Hepatocyte (in vitro differentiated cells): Measurements from ENCODE around the gene WFDC12. TPM values are rescaled to one million over a fixed set of nuclear protein-coding genes. Genes with fewer than 3 reads are reported as not detected.

Experiments
- DNase-seq: peaks from one replicate; pipeline ENCODE4 v3.0.0-alpha.2; 2016; ENCODE audit warnings: low spot score
- H2AFZ ChIP-seq: fragments of 200-600 bp; sonication (generic); 2 replicates; pipeline ENCODE4 v1.6.0; 2016; ENCODE audit warnings: antibody characterized with exemption, mild to moderate bottlenecking
- H3K27ac ChIP-seq: fragments of 200-600 bp; sonication (generic); 2 replicates; pipeline ENCODE4 v1.5.1; 2016; ENCODE audit warnings: mild to moderate bottlenecking
- H3K27me3 ChIP-seq: fragments of 200-600 bp; sonication (generic); 2 replicates; pipeline ENCODE4 v1.6.1; 2016
- H3K36me3 ChIP-seq: fragments of 200-600 bp; sonication (generic); replicated peaks from 2 replicates; pipeline ENCODE4 v1.5.1; 2016; ENCODE audit warnings: low read depth; ENCODE audit not compliant: insufficient read depth
- H3K4me1 ChIP-seq: fragments of 200-600 bp; sonication (generic); 2 replicates; pipeline ENCODE4 v1.5.1; 2016; ENCODE audit warnings: mild to moderate bottlenecking, moderate library complexity; ENCODE audit not compliant: insufficient read depth
- H3K4me2 ChIP-seq: fragments of 200-600 bp; sonication (generic); 2 replicates; pipeline ENCODE4 v1.6.0; 2016
- H3K4me3 ChIP-seq: fragments of 200-600 bp; sonication (generic); 2 replicates; pipeline ENCODE4 v1.5.1; 2016; ENCODE audit warnings: mild to moderate bottlenecking
- H3K79me2 ChIP-seq: fragments of 200-600 bp; sonication (generic); 2 replicates; pipeline ENCODE4 v1.6.0; 2017; ENCODE audit warnings: mild to moderate bottlenecking
- H3K9me2 ChIP-seq: fragments of 200-600 bp; sonication (generic); replicated peaks from 2 replicates; pipeline ENCODE4 v1.6.0; 2017; ENCODE audit warnings: mild to moderate bottlenecking; ENCODE audit not compliant: insufficient read depth
- H3K9me3 ChIP-seq: fragments of 200-600 bp; sonication (generic); 2 replicates; pipeline ENCODE4 v1.5.1; 2016; ENCODE audit warnings: low read depth, mild to moderate bottlenecking
- H4K20me1 ChIP-seq: fragments of 200-600 bp; sonication (generic); 2 replicates; pipeline ENCODE4 v1.6.0; 2016; ENCODE audit warnings: mild to moderate bottlenecking; ENCODE audit not compliant: insufficient read depth, poor library complexity, severe bottlenecking
- EZH2 ChIP-seq: fragments of 200-600 bp; sonication (generic); IDR thresholded peaks from 2 replicates; pipeline ENCODE4 v1.6.1; 2016; ENCODE audit warnings: antibody characterized with exemption, mild to moderate bottlenecking, borderline replicate concordance
- EZH2phosphoT487 ChIP-seq: fragments of 200-600 bp; sonication (generic); IDR thresholded peaks from one replicate; pipeline ENCODE4 v1.6.1; 2018; ENCODE audit warnings: antibody characterized with exemption, mild to moderate bottlenecking, low read depth, moderate library complexity; ENCODE audit not compliant: unreplicated experiment, severe bottlenecking
- WGBS: methylation state at CpG from one replicate; pipeline ENCODE4 v1.1.6; 2016; ENCODE audit warnings: low lambda C conversion rate; ENCODE audit errors: missing lambda C conversion rate; 5-methylcytosine and 5-hydroxymethylcytosine counted together
- polyA plus RNA-seq: library from polyadenylated mRNA; unstranded; fragments of >200 nt; fragmentation: Nextera tagmentation; extraction: Ambion mirVana; gene quantifications from 2 replicates; pipeline ENCODE4 v1.2.1, GENCODE V29; 2016
- total RNA-seq: library from RNA; depleted of rRNA; stranded (reverse); fragments of >200 nt; gene quantifications from 2 replicates; pipeline ENCODE4 v1.2.3, GENCODE V29; 2014
- TF ChIP-seq, protein P1 (sequence below): fragments of 200-600 bp; sonication (generic); IDR thresholded peaks from 2 replicates; pipeline ENCODE4 v1.5.1; 2016; ENCODE audit warnings: antibody characterized with exemption, mild to moderate bottlenecking; ENCODE audit not compliant: poor library complexity

WFDC12 gene
- total and polyA plus RNA-seq, 2 experiments from 2014 or later: not detected

DNA sequence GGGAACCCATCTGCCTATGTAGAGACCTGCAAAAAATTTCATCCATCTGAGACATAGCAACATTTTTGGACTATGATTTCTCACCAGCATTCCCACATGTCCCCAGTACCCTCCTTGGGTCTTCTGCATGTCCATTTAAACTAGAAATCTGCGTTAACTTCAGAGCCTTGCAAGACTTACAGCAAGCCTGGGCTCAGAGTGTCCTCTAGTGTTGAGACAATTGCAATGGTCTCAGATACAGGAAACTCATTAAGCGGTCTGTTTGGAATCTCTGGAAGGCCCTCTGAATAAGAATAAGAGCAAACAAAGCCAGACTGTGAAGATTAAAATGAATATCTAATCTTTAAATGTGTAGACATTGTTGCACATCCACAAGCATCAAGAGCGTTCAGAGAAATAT lies 29.9 kb upstream of the WFDC12 start:
- no peaks in the 10 kb centered on the region for H3K4me1 ChIP-seq
- peaks cover 3% of the 10 kb centered on the region for H3K27me3 ChIP-seq
- no peak overlapping the region for H3K4me2 ChIP-seq
- no peaks in the 10 kb centered on the region for H4K20me1 ChIP-seq
- H3K9me2 ChIP-seq: no peaks in the 10 kb centered on the region
- H3K9me3 ChIP-seq: peaks cover 5% of the 10 kb centered on the region
- no peak for DNase-seq
- H3K4me3 ChIP-seq: no peak overlapping the region
- no peaks in the 10 kb centered on the region for H3K79me2 ChIP-seq
- H3K27ac ChIP-seq: no peak overlapping the region
- 59% methylated on average over 3 of the region's 3 CpGs for WGBS
- H2AFZ ChIP-seq: no peak overlapping the region
- TF ChIP-seq, protein P1, sequence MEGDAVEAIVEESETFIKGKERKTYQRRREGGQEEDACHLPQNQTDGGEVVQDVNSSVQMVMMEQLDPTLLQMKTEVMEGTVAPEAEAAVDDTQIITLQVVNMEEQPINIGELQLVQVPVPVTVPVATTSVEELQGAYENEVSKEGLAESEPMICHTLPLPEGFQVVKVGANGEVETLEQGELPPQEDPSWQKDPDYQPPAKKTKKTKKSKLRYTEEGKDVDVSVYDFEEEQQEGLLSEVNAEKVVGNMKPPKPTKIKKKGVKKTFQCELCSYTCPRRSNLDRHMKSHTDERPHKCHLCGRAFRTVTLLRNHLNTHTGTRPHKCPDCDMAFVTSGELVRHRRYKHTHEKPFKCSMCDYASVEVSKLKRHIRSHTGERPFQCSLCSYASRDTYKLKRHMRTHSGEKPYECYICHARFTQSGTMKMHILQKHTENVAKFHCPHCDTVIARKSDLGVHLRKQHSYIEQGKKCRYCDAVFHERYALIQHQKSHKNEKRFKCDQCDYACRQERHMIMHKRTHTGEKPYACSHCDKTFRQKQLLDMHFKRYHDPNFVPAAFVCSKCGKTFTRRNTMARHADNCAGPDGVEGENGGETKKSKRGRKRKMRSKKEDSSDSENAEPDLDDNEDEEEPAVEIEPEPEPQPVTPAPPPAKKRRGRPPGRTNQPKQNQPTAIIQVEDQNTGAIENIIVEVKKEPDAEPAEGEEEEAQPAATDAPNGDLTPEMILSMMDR: no peak
- TF ChIP-seq EZH2phosphoT487 (no peak), EZH2 (no peak)
- H3K36me3 ChIP-seq: no peaks in the 10 kb centered on the region

DNA sequence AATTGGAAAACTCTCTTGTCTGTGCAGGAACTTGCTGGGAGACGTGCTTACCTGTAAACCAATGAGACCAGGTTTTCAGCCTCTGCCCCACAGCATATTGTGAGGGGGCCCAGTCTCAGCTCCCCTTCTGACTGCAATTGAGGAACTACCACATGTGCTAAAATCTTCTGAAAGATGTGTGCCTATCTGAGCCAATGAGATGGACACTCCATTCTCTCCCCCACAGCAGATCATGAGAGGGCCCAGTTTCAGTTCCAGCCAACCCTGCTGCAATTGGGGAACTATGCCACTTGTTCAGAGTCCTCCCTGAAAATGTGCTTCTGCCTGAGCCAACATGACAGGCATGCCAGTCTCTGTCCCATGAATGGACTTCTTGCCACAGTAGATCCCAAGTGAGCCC lies 29.5 kb upstream of the WFDC12 start:
- no peak overlapping the region for H2AFZ ChIP-seq
- no peak overlapping the region for H3K27ac ChIP-seq
- WGBS: 50% methylated on average over 1 of the region's 1 CpG
- TF ChIP-seq EZH2: no peak
- TF ChIP-seq, protein P1: no peak
- no peak for TF ChIP-seq EZH2phosphoT487
- H3K79me2 ChIP-seq: no peaks in the 10 kb centered on the region
- H3K9me2 ChIP-seq: no peaks in the 10 kb centered on the region
- no peaks in the 10 kb centered on the region for H4K20me1 ChIP-seq
- no peak for DNase-seq
- H3K9me3 ChIP-seq: peaks cover under 1% of the 10 kb centered on the region
- H3K36me3 ChIP-seq: no peaks in the 10 kb centered on the region
- H3K27me3 ChIP-seq: peaks cover 6% of the 10 kb centered on the region
- no peaks in the 10 kb centered on the region for H3K4me1 ChIP-seq
- H3K4me2 ChIP-seq: no peak overlapping the region
- H3K4me3 ChIP-seq: no peak overlapping the region

DNA sequence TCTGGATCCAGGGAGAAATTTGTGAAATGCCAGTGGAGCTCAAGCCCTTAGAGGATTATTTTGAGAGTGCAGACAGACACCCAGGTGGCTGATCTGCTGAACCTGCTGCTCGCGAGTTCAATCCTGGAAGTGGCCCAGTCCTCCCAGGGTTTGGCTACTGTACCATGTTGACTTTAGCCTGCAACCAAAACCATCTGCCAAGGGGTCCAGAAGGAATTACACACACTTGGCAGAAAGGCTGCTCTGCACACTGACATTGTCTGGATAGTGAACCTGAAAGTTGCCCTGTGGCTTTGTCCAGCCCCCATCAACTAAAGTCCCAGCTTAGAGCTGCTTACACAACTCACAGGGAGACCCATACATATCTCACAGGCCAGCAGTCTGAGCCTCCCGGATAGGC lies 28.9 kb upstream of the WFDC12 start:
- no peak for DNase-seq
- no peaks in the 10 kb centered on the region for H4K20me1 ChIP-seq
- H3K36me3 ChIP-seq: no peaks in the 10 kb centered on the region
- TF ChIP-seq, protein P1: no peak
- no peak for TF ChIP-seq EZH2phosphoT487
- no peaks in the 10 kb centered on the region for H3K9me3 ChIP-seq
- no peaks in the 10 kb centered on the region for H3K4me1 ChIP-seq
- H3K4me2 ChIP-seq: no peak overlapping the region
- no peak overlapping the region for H3K4me3 ChIP-seq
- H3K9me2 ChIP-seq: no peaks in the 10 kb centered on the region
- H3K27ac ChIP-seq: no peak overlapping the region
- H2AFZ ChIP-seq: no peak overlapping the region
- whole genome bisulfite sequencing: 86% methylated on average over 3 of the region's 3 CpGs
- peaks cover 11% of the 10 kb centered on the region for H3K27me3 ChIP-seq
- H3K79me2 ChIP-seq: no peaks in the 10 kb centered on the region

DNA sequence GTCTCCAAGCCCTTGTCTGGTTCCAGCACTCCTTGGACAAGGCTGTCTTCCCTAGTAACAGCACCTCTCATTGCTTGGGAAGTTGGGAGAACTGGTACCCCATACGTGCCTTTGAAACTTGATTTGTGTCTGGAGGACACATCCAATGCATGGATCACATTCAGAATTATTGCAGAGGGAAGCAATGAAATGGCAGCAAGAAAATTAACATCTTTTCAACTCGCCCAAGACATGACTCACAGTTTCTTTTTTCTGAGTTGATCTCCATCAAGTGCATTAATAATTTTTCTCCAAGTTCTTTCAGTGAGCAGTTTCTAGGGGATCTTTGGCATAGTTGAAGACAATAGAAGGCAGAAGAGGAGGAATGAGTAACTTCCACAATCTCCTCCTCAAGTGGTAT lies 28.1 kb upstream of the WFDC12 start:
- Histone ChIP-seq H2AFZ (no peak overlapping the region), H3K27ac (no peak overlapping the region), H3K79me2 (no peaks in the 10 kb centered on the region), H3K27me3 (peaks cover 11% of the 10 kb centered on the region), H3K9me2 (no peaks in the 10 kb centered on the region), H3K36me3 (no peaks in the 10 kb centered on the region), H3K4me3 (no peak overlapping the region), H3K9me3 (no peaks in the 10 kb centered on the region), H3K4me2 (no peak overlapping the region), H4K20me1 (no peaks in the 10 kb centered on the region), H3K4me1 (no peaks in the 10 kb centered on the region)
- TF ChIP-seq, protein P1: no peak
- TF ChIP-seq EZH2phosphoT487 (no peak), EZH2 (no peak)
- WGBS: 74% methylated on average over 2 of the region's 2 CpGs
- no peak for DNase-seq
